Fibroblast of skin of right biceps (primary cell): ENCODE measurements around the gene BRCC3.

Experiments
- DNase-seq: peaks from one replicate; pipeline ENCODE4 v3.0.0-alpha.2; 2013

The BRCC3 gene

GRCh38 chrX:155070975-155071693 lies at the start of gene BRCC3, which contains the start of the genes CMC4 and MTCP1:
BRCC3 (plus strand) TSS chrX:155071508; CDS start chrX:155071528, 20 bp downstream.
CMC4 (minus strand) TSS chrX:155071136; CDS start chrX:155064023, 7,113 bp downstream.
MTCP1 (minus strand) TSS chrX:155071136; CDS start chrX:155066010, 5,126 bp downstream.
- DNase-seq: peak; percentile 79

GRCh38 chrX:155022585-155022984 lies 48.7 kb upstream of the BRCC3 start, which contains the start of gene F8:
F8 (minus strand) TSS chrX:155022723; CDS start chrX:155022552, 171 bp downstream.
- no peak for DNase-seq

- no peak for DNase-seq
Measured at GRCh38 chrX:155023907-155024833, 47.1 kb upstream of the BRCC3 start.

- no peak for DNase-seq
Measured at GRCh38 chrX:155026420-155026726, 44.9 kb upstream of the BRCC3 start.

GRCh38 chrX:155026727-155027508 lies 44.4 kb upstream of the BRCC3 start, which contains the start of gene FUNDC2:
FUNDC2 (plus strand) TSS chrX:155026844; CDS start chrX:155026939, 95 bp downstream.
- DNase-seq: peak; percentile 92

GRCh38 chrX:155027509-155028066 lies 43.7 kb upstream of the BRCC3 start:
- peak; percentile 71 for DNase-seq

GRCh38 chrX:155028129-155028528 lies 43.2 kb upstream of the BRCC3 start:
- no peak for DNase-seq

- peak; percentile 25 for DNase-seq
Measured at GRCh38 chrX:155028877-155029291, 42.4 kb upstream of the BRCC3 start.

- no peak for DNase-seq
Measured at GRCh38 chrX:155031657-155032056, 39.7 kb upstream of the BRCC3 start.

GRCh38 chrX:155035688-155036087 lies 35.6 kb upstream of the BRCC3 start:
- DNase-seq: no peak

GRCh38 chrX:155046129-155046810 lies 25.0 kb upstream of the BRCC3 start:
- no peak for DNase-seq

- no peak for DNase-seq
Measured at GRCh38 chrX:155046811-155047528, 24.3 kb upstream of the BRCC3 start.

- DNase-seq: peak; percentile 36
Measured at GRCh38 chrX:155048977-155049619, 22.2 kb upstream of the BRCC3 start.

GRCh38 chrX:155052738-155053498 lies 18.4 kb upstream of the BRCC3 start:
- DNase-seq: no peak

GRCh38 chrX:155053656-155054055 lies 17.7 kb upstream of the BRCC3 start:
- DNase-seq: no peak

- no peak for DNase-seq
Measured at GRCh38 chrX:155054255-155054654, 17.1 kb upstream of the BRCC3 start.

- DNase-seq: no peak
Measured at GRCh38 chrX:155055494-155055893, 15.8 kb upstream of the BRCC3 start.

GRCh38 chrX:155056471-155056870 lies 14.8 kb upstream of the BRCC3 start:
- DNase-seq: no peak

- peak; percentile 72 for DNase-seq
Measured at GRCh38 chrX:155056877-155057792, 14.2 kb upstream of the BRCC3 start.
